ENCODE data around the gene TYW1.

GRCh38 chr7:66950311-66950710 is 46.3 kb upstream of the TYW1 start:
- TF ChIP-seq EZH2phosphoT487 (IDR thresholded peaks at IDR 0.05) (no peak), CTCF (IDR thresholded peaks at IDR 0.05) (no peak), EZH2 (IDR thresholded peaks at IDR 0.05) (no peak)

Data from neural progenitor cell (in vitro differentiated cells).